SK-N-SH (cell line): ENCODE data around the gene HS1BP3. TPM values are rescaled to one million over a fixed set of nuclear protein-coding genes. Genes with fewer than 3 reads are reported as not detected.

Source experiments
- CTCF ChIA-PET: fragments of 300-600, 350-600 bp; formaldehyde crosslinking; extraction: SDS; loops from one replicate; lab custom pipeline; 2021; lab: Yijun Ruan, JAX
- POLR2A ChIA-PET: fragments of 350-600 bp; sonication (Branson Sonifier 250); formaldehyde crosslinking; extraction: SDS; loops from one replicate; lab custom pipeline; 2020; ENCODE audit warnings: antibody characterized with exemption, inconsistent platforms; lab: Yijun Ruan, JAX
- DNase-seq: peaks from one replicate; pipeline ENCODE4 v3.0.0; 2012
- H2AFZ ChIP-seq: fragments of 200-600 bp; sonication (generic); 2 replicates; pipeline ENCODE4 v1.8.1; 2016; ENCODE audit warnings: antibody characterized with exemption, mild to moderate bottlenecking, low read depth
- H3F3A ChIP-seq: fragments of 200-600 bp; sonication (generic); replicated peaks from 2 replicates; pipeline ENCODE3; 2016; ENCODE audit warnings: antibody characterized with exemption, mild to moderate bottlenecking; ENCODE audit not compliant: insufficient read depth
- H3K27ac ChIP-seq, 2 experiments: fragments of 200-500 bp in 1 of 2; fragments of 200-600 bp in 1 of 2; sonication (Bioruptor generic) in 1 of 2; sonication (generic), shearing (Covaris generic) in 1 of 2; 2 replicates each; pipeline versions ENCODE4 v1.5.1 to v1.6.1; 2014 to 2016; ENCODE audit warnings: low read depth in 2 of 2, inconsistent platforms in 1 of 2, low read length in 1 of 2, mild to moderate bottlenecking in 1 of 2, mixed read lengths in 1 of 2
- H3K27me3 ChIP-seq: fragments of 200-600 bp; sonication (generic), shearing (Covaris generic); 2 replicates; pipeline ENCODE4 v1.6.1; 2016; ENCODE audit warnings: mixed run types; ENCODE audit not compliant: insufficient read depth
- H3K36me3 ChIP-seq, 2 experiments: fragments of 200-500 bp in 1 of 2; fragments of 200-600 bp in 1 of 2; sonication (Bioruptor generic) in 1 of 2; sonication (generic) in 1 of 2; replicated peaks in 1 of 2; 2 replicates each; pipeline versions ENCODE3 to v1.5.1; 2014 to 2016; ENCODE audit warnings: low read length in 1 of 2, mild to moderate bottlenecking in 1 of 2; ENCODE audit not compliant: insufficient read depth in 2 of 2, control insufficient read depth in 1 of 2
- H3K4me1 ChIP-seq, 2 experiments: fragments of 200-500 bp in 1 of 2; fragments of 200-600 bp in 1 of 2; sonication (Bioruptor generic) in 1 of 2; sonication (generic), shearing (Covaris generic) in 1 of 2; 2 replicates each; pipeline versions ENCODE4 v1.5.1 to v1.6.1; 2014 to 2016; ENCODE audit warnings: low read depth in 1 of 2, low read length in 1 of 2, mixed run types in 1 of 2; ENCODE audit not compliant: insufficient read depth in 2 of 2, control insufficient read depth in 1 of 2
- H3K4me2 ChIP-seq: fragments of 200-600 bp; sonication (generic), shearing (Covaris generic); 2 replicates; pipeline ENCODE4 v1.6.1; 2017; ENCODE audit warnings: mixed run types
- H3K4me3 ChIP-seq, 2 experiments: fragments of 200-500 bp in 1 of 2; fragments of 200-600 bp in 1 of 2; sonication (Bioruptor generic) in 1 of 2; sonication (generic), shearing (Covaris generic) in 1 of 2; 2 replicates each; pipeline versions ENCODE4 v1.5.1 to v1.8.1; 2014 to 2016; ENCODE audit warnings: low read depth in 2 of 2, inconsistent platforms in 1 of 2, low read length in 1 of 2, mild to moderate bottlenecking in 1 of 2, mixed read lengths in 1 of 2, moderate library complexity in 1 of 2
- H3K79me2 ChIP-seq: fragments of 200-600 bp; sonication (generic); 2 replicates; pipeline ENCODE4 v1.8.1; 2017; ENCODE audit warnings: mild to moderate bottlenecking; ENCODE audit not compliant: insufficient read depth
- H3K9ac ChIP-seq: fragments of 200-600 bp; sonication (generic); 2 replicates; pipeline ENCODE4 v1.6.1; 2017; ENCODE audit warnings: mixed run types
- H3K9me2 ChIP-seq: fragments of 200-600 bp; sonication (generic); 2 replicates; pipeline ENCODE4 v1.6.1; 2017; ENCODE audit warnings: mixed run types
- H3K9me3 ChIP-seq: fragments of 200-600 bp; sonication (generic); 2 replicates; pipeline ENCODE4 v1.6.1; 2017; ENCODE audit warnings: mixed run types, mild to moderate bottlenecking, moderate library complexity
- H4K20me1 ChIP-seq: fragments of 200-600 bp; sonication (generic); 2 replicates; pipeline ENCODE4 v1.6.1; 2017; ENCODE audit warnings: mild to moderate bottlenecking, mixed run types; ENCODE audit not compliant: insufficient read depth
- FOXJ3 ChIP-seq: sonication (generic); formaldehyde crosslinking; IDR thresholded peaks from 2 replicates; pipeline ENCODE4 v1.5.1; 2020; ENCODE audit warnings: mild to moderate bottlenecking, missing genetic modification reagents
- MXI1 ChIP-seq: IDR thresholded peaks from 2 replicates; pipeline ENCODE4 v1.6.1; 2012; ENCODE audit warnings: mild to moderate bottlenecking, low read depth, low read length, improper control_type of control experiment
- NRF1 ChIP-seq: IDR thresholded peaks from 2 replicates; pipeline ENCODE4 v1.6.1; 2012; ENCODE audit warnings: low read depth, mild to moderate bottlenecking, low read length
- POLR2AphosphoS5 ChIP-seq: IDR thresholded peaks from 2 replicates; pipeline ENCODE4 v1.6.1; 2012; ENCODE audit warnings: low read depth, low read length
- REST ChIP-seq: IDR thresholded peaks from 2 replicates; pipeline ENCODE4 v1.6.1; 2012; ENCODE audit warnings: mild to moderate bottlenecking, low read depth, low read length, moderate library complexity
- SIN3A ChIP-seq: IDR thresholded peaks from 2 replicates; pipeline ENCODE4 v1.6.1; 2012; ENCODE audit warnings: low read depth, mild to moderate bottlenecking, low read length, moderate library complexity, borderline replicate concordance
- TCF12 ChIP-seq: IDR thresholded peaks from 2 replicates; pipeline ENCODE4 v1.4.0; 2012
- TEAD4 ChIP-seq: IDR thresholded peaks from 2 replicates; pipeline ENCODE4 v1.4.0; 2012; ENCODE audit warnings: mild to moderate bottlenecking, borderline replicate concordance; ENCODE audit not compliant: insufficient read depth
- USF1 ChIP-seq: IDR thresholded peaks from 2 replicates; pipeline ENCODE4 v1.4.0; 2012; ENCODE audit warnings: low read depth, borderline replicate concordance
- ZBTB33 ChIP-seq: IDR thresholded peaks from 2 replicates; pipeline ENCODE4 v1.4.0; 2012; ENCODE audit warnings: low read depth, borderline replicate concordance
- WGBS: methylation state at CpG from one replicate; pipeline ENCODE4 v1.1.6; 2017; ENCODE audit warnings: low lambda C conversion rate; 5-methylcytosine and 5-hydroxymethylcytosine counted together
- polyA plus RNA-seq, 3 experiments: library from polyadenylated mRNA; depleted of rRNA; stranded (reverse); fragments of >200 nt; gene quantifications; 2 replicates each; pipeline ENCODE4 v1.2.3, GENCODE V29; 2012
- TF ChIP-seq, protein P1 (sequence below): fragments of 150-350 bp; IDR thresholded peaks from 2 replicates; pipeline ENCODE4 v1.6.1; 2017; ENCODE audit warnings: antibody characterized with exemption, low read length, low read depth, borderline replicate concordance

HS1BP3 gene
- polyA plus RNA-seq, 1 of the 3 experiments (the other 2 are of a cell fraction): 20.1 TPM

- Histone ChIP-seq H3K4me3 (no peak overlapping the region), H3K9me3 (no peaks in the 10 kb centered on the region), H3K4me2 (no peak overlapping the region), H3K79me2 (no peaks in the 10 kb centered on the region)
- 96% methylated on average over 4 of the region's 4 CpGs for WGBS
- CTCF ChIA-PET: interaction anchor here (0.7 to 10.9 kb wide), 10 partner anchors 13 to 252 kb away, joined by 3 to 178 read pairs (median 13); partner anchors contain the start of genes HS1BP3 and RHOB
- no peak for TF ChIP-seq SIN3A
- TF ChIP-seq TCF12: no peak
- no peak for TF ChIP-seq POLR2AphosphoS5
- TF ChIP-seq, protein P1, sequence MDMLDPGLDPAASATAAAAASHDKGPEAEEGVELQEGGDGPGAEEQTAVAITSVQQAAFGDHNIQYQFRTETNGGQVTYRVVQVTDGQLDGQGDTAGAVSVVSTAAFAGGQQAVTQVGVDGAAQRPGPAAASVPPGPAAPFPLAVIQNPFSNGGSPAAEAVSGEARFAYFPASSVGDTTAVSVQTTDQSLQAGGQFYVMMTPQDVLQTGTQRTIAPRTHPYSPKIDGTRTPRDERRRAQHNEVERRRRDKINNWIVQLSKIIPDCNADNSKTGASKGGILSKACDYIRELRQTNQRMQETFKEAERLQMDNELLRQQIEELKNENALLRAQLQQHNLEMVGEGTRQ: no peak
- TF ChIP-seq, all 33 proteins: peak for 0
- H3K4me1 ChIP-seq: peaks cover 16 to 30% of the 10 kb centered on the region in 2 experiments
- H3K27me3 ChIP-seq: no peaks in the 10 kb centered on the region
- no peak for DNase-seq
- no peaks in the 10 kb centered on the region for H3F3A ChIP-seq
- H3K9ac ChIP-seq: no peak overlapping the region
- no peaks in the 10 kb centered on the region for H3K9me2 ChIP-seq
- POLR2A ChIA-PET: interaction anchor here (3.6 kb wide), 1 partner anchor 183 kb away, joined by 23 read pairs; the partner anchor contains the start of gene RHOB
- no peaks in the 10 kb centered on the region for H3K36me3 ChIP-seq
- no peak overlapping the region for H3K27ac ChIP-seq
- H2AFZ ChIP-seq: no peak overlapping the region
- H4K20me1 ChIP-seq: no peaks in the 10 kb centered on the region
These were observed 19.9 kb downstream of the HS1BP3 start for GRCh38 chr2:20630967-20631366.

DNA sequence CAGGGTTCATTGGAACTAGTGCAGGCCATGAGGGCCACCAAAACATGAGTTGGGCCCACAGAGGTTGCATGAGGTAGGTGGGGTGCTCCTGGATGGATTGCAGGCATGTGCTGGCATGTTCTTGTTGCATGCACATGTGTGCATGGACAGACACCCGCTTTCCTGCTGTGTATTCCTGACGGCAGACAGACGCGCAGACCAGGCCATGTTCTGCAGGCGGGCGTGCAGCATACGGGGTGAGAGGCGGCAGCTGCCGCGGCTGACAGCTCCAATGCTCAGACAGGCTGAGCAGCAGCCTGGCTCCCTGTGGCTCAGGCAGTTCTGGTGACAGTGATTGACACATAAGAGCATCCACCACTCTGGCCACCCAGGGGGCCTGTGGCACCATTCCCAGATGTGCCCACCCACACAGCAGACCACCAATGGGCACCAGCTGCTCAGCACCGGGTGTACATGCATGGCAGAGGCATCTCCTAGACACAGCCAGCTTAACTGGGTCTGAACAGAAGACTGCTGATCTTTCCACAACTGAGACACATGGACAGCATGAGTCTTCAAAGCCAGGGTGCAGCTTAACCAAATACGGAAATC is 21.2 kb downstream of the HS1BP3 start:
- WGBS: 97% methylated on average over 9 of the region's 12 CpGs
- no peak for DNase-seq
- Histone ChIP-seq H3K79me2 (no peaks in the 10 kb centered on the region), H3K9me2 (no peaks in the 10 kb centered on the region), H3K27ac (no peak overlapping the region), H4K20me1 (no peaks in the 10 kb centered on the region), H3F3A (no peaks in the 10 kb centered on the region), H3K4me2 (no peak overlapping the region), H3K9me3 (no peaks in the 10 kb centered on the region), H3K4me1 (peaks cover 6 to 31% of the 10 kb centered on the region in 2 experiments; a peak in 3 of 4 replicates), H3K36me3 (no peaks in the 10 kb centered on the region), H3K9ac (no peak overlapping the region), H3K4me3 (no peak overlapping the region), H3K27me3 (no peaks in the 10 kb centered on the region), H2AFZ (no peak overlapping the region)
- POLR2A ChIA-PET: interaction anchor here (3.6 kb wide), 1 partner anchor 182 kb away, joined by 23 read pairs; the partner anchor contains the start of gene RHOB
- TF ChIP-seq NRF1 (no peak), USF1 (no peak), MXI1 (0 out of 2 replicates have a peak, but pooled peaks have one; percentile 16), REST (no peak), TEAD4 (no peak), ZBTB33 (no peak), FOXJ3 (CRISPR knock-in tag) (no peak)
- CTCF ChIA-PET: interaction anchor here (0.9 to 10.9 kb wide), 10 partner anchors 16 to 250 kb away, joined by 3 to 178 read pairs (median 12); partner anchors contain the start of genes HS1BP3 and RHOB
